Adrenal gland (tissue), 5 donors: Measurements from ENCODE around the gene DDX52.

Experiments used
- POLR2A ChIP-seq, 2 donors: fragments of 450-650 bp; IDR thresholded peaks; one replicate each; pipeline ENCODE4 v1.6.1; 2017; ENCODE audit warnings: antibody characterized with exemption in 2 of 2, mild to moderate bottlenecking in 2 of 2, moderate library complexity in 1 of 2
- TF ChIP-seq, protein P1 (sequence below), 6 experiments: fragments of 450-650 bp in 4 of 6; fragments of 200-600 bp in 2 of 6; sonication (generic) in 1 of 6; IDR thresholded peaks; 1 replicate in 5 of 6; 2 replicates in 1 of 6; pipeline versions ENCODE4 v1.5.1 to v1.8.0; 2016 to 2021; ENCODE audit warnings: antibody characterized with exemption in 6 of 6, mild to moderate bottlenecking in 2 of 6, moderate library complexity in 1 of 6
- donor health status: DM: no; HTN: no; CAD: no.

- TF ChIP-seq POLR2A (IDR thresholded peaks at IDR 0.05) = no peak
- TF ChIP-seq, protein P1, sequence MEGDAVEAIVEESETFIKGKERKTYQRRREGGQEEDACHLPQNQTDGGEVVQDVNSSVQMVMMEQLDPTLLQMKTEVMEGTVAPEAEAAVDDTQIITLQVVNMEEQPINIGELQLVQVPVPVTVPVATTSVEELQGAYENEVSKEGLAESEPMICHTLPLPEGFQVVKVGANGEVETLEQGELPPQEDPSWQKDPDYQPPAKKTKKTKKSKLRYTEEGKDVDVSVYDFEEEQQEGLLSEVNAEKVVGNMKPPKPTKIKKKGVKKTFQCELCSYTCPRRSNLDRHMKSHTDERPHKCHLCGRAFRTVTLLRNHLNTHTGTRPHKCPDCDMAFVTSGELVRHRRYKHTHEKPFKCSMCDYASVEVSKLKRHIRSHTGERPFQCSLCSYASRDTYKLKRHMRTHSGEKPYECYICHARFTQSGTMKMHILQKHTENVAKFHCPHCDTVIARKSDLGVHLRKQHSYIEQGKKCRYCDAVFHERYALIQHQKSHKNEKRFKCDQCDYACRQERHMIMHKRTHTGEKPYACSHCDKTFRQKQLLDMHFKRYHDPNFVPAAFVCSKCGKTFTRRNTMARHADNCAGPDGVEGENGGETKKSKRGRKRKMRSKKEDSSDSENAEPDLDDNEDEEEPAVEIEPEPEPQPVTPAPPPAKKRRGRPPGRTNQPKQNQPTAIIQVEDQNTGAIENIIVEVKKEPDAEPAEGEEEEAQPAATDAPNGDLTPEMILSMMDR (IDR thresholded peaks at IDR 0.05) = no peak
Measured at GRCh38 chr17:37643869-37644268, 623 bp upstream of the DDX52 start.
